Cardiac muscle cell (in vitro differentiated cells and primary cell): ENCODE data around the gene ADCY3. TPM values are rescaled to one million over a fixed set of nuclear protein-coding genes. Genes with fewer than 3 reads are reported as not detected.
A peak's percentile ranks its signal among the peaks of the same experiment; 100 is the strongest.

Source experiments
- DNase-seq, 2 donors: peaks; one replicate each; pipeline versions ENCODE4 v3.0.0 to v3.0.0-alpha.2; 2010 to 2017; ENCODE audit warnings: low read depth in 1 of 2, low spot score in 1 of 2
- H3K27ac ChIP-seq: fragments of 200-600 bp; sonication (generic); 2 replicates; pipeline ENCODE4 v1.5.1; 2016
- H3K27me3 ChIP-seq: fragments of 200-600 bp; sonication (generic); 2 replicates; pipeline ENCODE4 v1.6.0; 2016; ENCODE audit warnings: control low read depth
- H3K36me3 ChIP-seq: fragments of 200-600 bp; sonication (generic); 2 replicates; pipeline ENCODE4 v1.5.1; 2016; ENCODE audit warnings: control low read depth
- H3K4me1 ChIP-seq: fragments of 200-600 bp; sonication (generic); 2 replicates; pipeline ENCODE4 v1.8.1; 2017; ENCODE audit warnings: low read depth, mild to moderate bottlenecking, mixed run types
- H3K4me3 ChIP-seq: fragments of 200-600 bp; sonication (generic); 2 replicates; pipeline ENCODE4 v1.5.1; 2016; ENCODE audit warnings: mild to moderate bottlenecking
- H3K9me3 ChIP-seq: fragments of 200-600 bp; sonication (generic); 2 replicates; pipeline ENCODE4 v1.5.1; 2017; ENCODE audit warnings: low read depth, mild to moderate bottlenecking, control low read depth
- CTCF ChIP-seq: IDR thresholded peaks from 2 replicates; pipeline ENCODE4 v1.5.1; 2012; ENCODE audit warnings: low read depth, mild to moderate bottlenecking, low read length
- polyA plus RNA-seq: library from polyadenylated mRNA; unstranded; fragments of >200 nt; fragmentation: Nextera tagmentation; extraction: Ambion mirVana; gene quantifications from 2 replicates; pipeline ENCODE4 v1.2.1, GENCODE V29; 2016
- total RNA-seq: library from RNA; depleted of rRNA; stranded (reverse); fragments of >200 nt; gene quantifications from 2 replicates; pipeline ENCODE4 v1.2.3, GENCODE V29; 2016

Gene ADCY3
- total and polyA plus RNA-seq, 2 experiments from 2014 or later = 2.3 to 9.2 TPM

- Histone ChIP-seq H3K27me3 (no peaks in the 10 kb centered on the region), H3K9me3 (no peaks in the 10 kb centered on the region), H3K4me1 (no peaks in the 10 kb centered on the region), H3K27ac (no peak overlapping the region), H3K4me3 (no peak overlapping the region), H3K36me3 (no peaks in the 10 kb centered on the region)
- no peak for DNase-seq
- TF ChIP-seq CTCF = no peak
These were observed 61.0 kb downstream of the ADCY3 start for GRCh38 chr2:24858996-24859395.

DNA sequence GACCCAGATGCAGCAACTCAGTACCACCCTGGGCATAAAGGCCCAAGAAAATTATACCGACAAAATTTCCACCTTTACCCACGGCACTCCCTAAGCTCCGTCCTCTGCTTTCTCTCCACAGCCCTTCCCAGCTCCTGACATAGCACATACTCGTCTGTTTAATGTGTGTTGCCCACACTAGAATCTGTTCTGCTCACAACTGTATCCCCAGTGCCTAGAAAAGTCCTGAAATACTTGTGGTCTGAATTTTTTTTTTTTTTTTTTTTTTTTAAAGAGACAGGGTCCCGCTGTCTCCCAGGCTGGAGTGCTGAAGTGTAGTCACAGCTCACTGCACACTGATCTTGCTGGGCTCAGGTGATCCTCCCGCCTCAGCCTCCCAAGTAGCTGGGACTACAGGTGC, 62.3 kb downstream of the ADCY3 start:
- TF ChIP-seq CTCF = no peak

GRCh38 chr2:24856791-24857211, 63.2 kb downstream of the ADCY3 start:
- Histone ChIP-seq H3K27me3 (no peaks in the 10 kb centered on the region), H3K36me3 (no peaks in the 10 kb centered on the region), H3K9me3 (no peaks in the 10 kb centered on the region), H3K4me3 (no peak overlapping the region), H3K27ac (no peak overlapping the region), H3K4me1 (no peaks in the 10 kb centered on the region)
- TF ChIP-seq CTCF = no peak
- DNase-seq = peak in 1 of 2 donors; percentile 26

More for the DNA sequence above, 62.3 kb downstream of the ADCY3 start:
- Histone ChIP-seq H3K36me3 (no peaks in the 10 kb centered on the region), H3K27ac (no peak overlapping the region), H3K27me3 (no peaks in the 10 kb centered on the region), H3K9me3 (no peaks in the 10 kb centered on the region), H3K4me1 (no peaks in the 10 kb centered on the region), H3K4me3 (no peak overlapping the region)
- no peak for DNase-seq

DNA sequence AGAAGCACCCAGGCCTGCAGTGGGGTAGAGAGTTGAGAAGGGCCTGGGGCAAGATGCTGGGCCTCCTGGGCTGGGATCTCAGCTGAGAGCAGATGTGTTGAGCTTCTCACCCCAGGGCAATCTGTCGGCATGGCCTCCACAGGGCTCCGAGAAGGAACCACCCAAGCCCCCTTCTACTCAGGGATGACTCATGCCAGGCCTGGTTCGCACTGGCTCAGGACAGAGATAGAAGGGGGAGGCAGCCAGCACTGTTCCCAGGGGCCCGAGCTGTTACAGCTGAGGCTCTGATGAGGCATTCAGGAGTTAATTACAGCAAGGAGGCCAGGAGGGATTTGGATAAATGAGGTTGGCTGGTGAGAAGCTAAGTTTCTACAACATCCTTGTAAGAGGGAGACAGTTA, 64.3 kb downstream of the ADCY3 start:
- Histone ChIP-seq H3K4me3 (no peak overlapping the region), H3K36me3 (no peaks in the 10 kb centered on the region), H3K4me1 (no peaks in the 10 kb centered on the region), H3K9me3 (no peaks in the 10 kb centered on the region), H3K27me3 (no peaks in the 10 kb centered on the region), H3K27ac (no peak overlapping the region)
- DNase-seq = peak in 1 of 2 donors; percentile 70
- no peak for TF ChIP-seq CTCF

DNA sequence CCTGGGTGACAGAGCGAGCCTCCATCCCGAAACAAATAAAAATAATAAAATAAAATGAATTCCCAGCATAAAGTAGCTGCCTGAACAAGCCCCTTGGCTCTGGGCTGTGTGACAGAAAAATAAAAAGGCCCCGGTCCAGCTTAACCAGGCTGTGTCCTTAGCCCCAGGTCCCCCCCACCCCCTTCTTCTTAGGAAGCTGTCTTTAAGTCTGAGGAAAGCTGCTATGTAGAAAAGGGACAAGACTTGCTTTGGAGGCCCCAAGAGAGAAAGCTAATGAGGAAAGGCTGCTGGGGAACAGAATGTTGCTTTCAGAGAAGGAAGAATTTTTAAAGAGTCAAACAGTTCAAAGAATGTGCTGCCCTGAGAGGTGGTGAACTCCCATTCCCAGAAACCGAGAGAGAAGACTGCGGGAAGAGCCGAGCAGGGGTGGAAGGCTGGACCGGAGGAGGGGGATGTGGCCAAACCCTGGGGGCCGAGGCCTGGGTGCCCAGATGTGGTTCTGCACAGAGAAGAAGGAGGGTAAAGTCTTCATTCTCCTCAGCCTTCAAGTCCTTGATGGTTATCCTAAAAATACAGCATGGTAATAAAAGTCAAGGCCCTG, 64.9 kb downstream of the ADCY3 start:
- no peaks in the 10 kb centered on the region for H3K27me3 ChIP-seq
- DNase-seq = no peak
- H3K27ac ChIP-seq = no peak overlapping the region
- no peaks in the 10 kb centered on the region for H3K9me3 ChIP-seq
- no peaks in the 10 kb centered on the region for H3K4me1 ChIP-seq
- no peaks in the 10 kb centered on the region for H3K36me3 ChIP-seq
- no peak for TF ChIP-seq CTCF
- no peak overlapping the region for H3K4me3 ChIP-seq
